HG03469 (cell line): ENCODE data around the gene DZIP1L.
"Not testable (repeated sequence)": the region's sequence is repeated elsewhere in the genome, so short reads cannot be mapped to it uniquely, and the experiment has no call there.

Experiments used
- ATAC-seq: cut with Tn5 transposase; IDR thresholded peaks from one replicate; pipeline ENCODE4 v1.9.1; 2021; ENCODE audit warnings: mild to moderate bottlenecking, moderate library complexity, moderate number of reproducible peaks; ENCODE audit not compliant: unreplicated experiment

Gene DZIP1L

GRCh38 chr3:138114431-138114918, 933 bp downstream of the DZIP1L start:
- no peak for ATAC-seq

- no peak for ATAC-seq
Measured at GRCh38 chr3:138113326-138113725, 2.1 kb downstream of the DZIP1L start.

GRCh38 chr3:138112362-138112761, 3.0 kb downstream of the DZIP1L start:
- no peak for ATAC-seq

- ATAC-seq: no peak
Measured at GRCh38 chr3:138105598-138105997, 9.8 kb downstream of the DZIP1L start.

- no peak for ATAC-seq
Measured at GRCh38 chr3:138103466-138103865, 11.9 kb downstream of the DZIP1L start.

GRCh38 chr3:138101351-138101940, 14.0 kb downstream of the DZIP1L start:
- ATAC-seq: not testable (repeated sequence)

- ATAC-seq: no peak
Measured at GRCh38 chr3:138099417-138099816, 16.0 kb downstream of the DZIP1L start.

GRCh38 chr3:138097192-138098172, 17.9 kb downstream of the DZIP1L start:
- ATAC-seq: no peak

- no peak for ATAC-seq
Measured at GRCh38 chr3:138093721-138094120, 21.7 kb downstream of the DZIP1L start.

- ATAC-seq: no peak
Measured at GRCh38 chr3:138092023-138092422, 23.4 kb downstream of the DZIP1L start.

GRCh38 chr3:138089091-138089490, 26.3 kb downstream of the DZIP1L start:
- ATAC-seq: no peak

GRCh38 chr3:138085745-138086144, 29.7 kb downstream of the DZIP1L start:
- not testable (repeated sequence) for ATAC-seq

- no peak for ATAC-seq
Measured at GRCh38 chr3:138084196-138084595, 31.2 kb downstream of the DZIP1L start.

GRCh38 chr3:138082992-138083386, 32.4 kb downstream of the DZIP1L start:
- no peak for ATAC-seq

GRCh38 chr3:138082085-138082991, 33.1 kb downstream of the DZIP1L start:
- ATAC-seq: no peak

- no peak for ATAC-seq
Measured at GRCh38 chr3:138081371-138082084, 33.9 kb downstream of the DZIP1L start.

GRCh38 chr3:138079901-138080300, 35.5 kb downstream of the DZIP1L start:
- ATAC-seq: no peak

GRCh38 chr3:138078901-138079344, 36.5 kb downstream of the DZIP1L start:
- ATAC-seq: no peak

GRCh38 chr3:138078096-138078495, 37.3 kb downstream of the DZIP1L start:
- no peak for ATAC-seq

GRCh38 chr3:138072796-138073195, 42.6 kb downstream of the DZIP1L start:
- ATAC-seq: no peak
